Endothelial cell of coronary artery (primary cell): Measurements from ENCODE around the gene PLGRKT. TPM values are rescaled to one million over a fixed set of nuclear protein-coding genes. Genes with fewer than 3 reads are reported as not detected.

Experiments
- total RNA-seq: library from RNA; depleted of rRNA; stranded (reverse); fragments of >200 nt; gene quantifications from 2 replicates; pipeline ENCODE4 v1.2.3, GENCODE V29; 2014

Gene PLGRKT
- total RNA-seq = 9.5 and 12.4 TPM in 2 replicates

GRCh38 chr9:5437254-5438216 lies at the start of gene PLGRKT:
Gene PLGRKT (minus strand): TSS chr9:5437925. CDS start chr9:5431977, 5,948 bp downstream.

GRCh38 chr9:5450359-5451091 lies 12.8 kb upstream of the PLGRKT start, which contains the start of gene CD274:
Gene CD274 (plus strand): TSS chr9:5450542. CDS start chr9:5456114, 5,572 bp downstream.

GRCh38 chr9:5338992-5339981 lies 98.4 kb downstream of the PLGRKT start, which contains the start of gene RLN1:
Gene RLN1 (minus strand): TSS chr9:5339876. CDS start chr9:5339746, 130 bp downstream.

Other genes with a start within 250 kb of the PLGRKT start
- gene INSL4, start 206.5 kb downstream of the PLGRKT start, total RNA-seq = not detected in 2 replicates
- 0.28 TPM in 1 of 2 replicates, not detected in the other for gene RLN2, start 133.2 kb downstream of the PLGRKT start, total RNA-seq
- not detected in 2 replicates for gene RLN1, start 98.0 kb downstream of the PLGRKT start, total RNA-seq
- gene CD274, start 12.6 kb upstream of the PLGRKT start, total RNA-seq = 17.7 and 55.0 TPM in 2 replicates
- 11.7 and 24.4 TPM in 2 replicates for gene PDCD1LG2, start 72.6 kb upstream of the PLGRKT start, total RNA-seq
- 28.2 and 47.8 TPM in 2 replicates for gene RIC1, start 191.2 kb upstream of the PLGRKT start, total RNA-seq